GM08714 (cell line): ENCODE measurements around the gene TIMM17B.

Experiments used
- H3K4me3 ChIP-seq: fragments of 200-500 bp; sonication (Bioruptor generic); 2 replicates; pipeline ENCODE4 v1.5.1; 2014; ENCODE audit warnings: mild to moderate bottlenecking, low read length, inconsistent platforms
- ZNF274 ChIP-seq: IDR thresholded peaks from 2 replicates; pipeline ENCODE4 v1.6.1; 2012; ENCODE audit warnings: mild to moderate bottlenecking, low read depth, low read length

TIMM17B gene

GRCh38 chrX:48848847-48849246, 48.7 kb downstream of the TIMM17B start:
- TF ChIP-seq ZNF274, result no peak

More at GRCh38 chrX:48848847-48849246, 48.7 kb downstream of the TIMM17B start:
- no peak overlapping the region for H3K4me3 ChIP-seq
